Thyroid gland (tissue), 4 donors: ENCODE data around the gene ANKRD11.

Experiments used
- CTCF ChIP-seq, 6 experiments: fragments of 200-600 bp in 3 of 6; fragments of 450-650 bp in 3 of 6; sonication (generic) in 3 of 6; IDR thresholded peaks; one replicate each; pipeline ENCODE4 v1.5.1; 2016 to 2019; ENCODE audit warnings: antibody characterized with exemption in 6 of 6, mild to moderate bottlenecking in 2 of 6, inconsistent platforms in 1 of 6, moderate library complexity in 1 of 6
- POLR2A ChIP-seq, 2 donors: fragments of 450-650 bp; IDR thresholded peaks; one replicate each; pipeline ENCODE4 v1.6.1; 2017; ENCODE audit warnings: antibody characterized with exemption in 2 of 2, mild to moderate bottlenecking in 2 of 2, moderate library complexity in 1 of 2

GRCh38 chr16:89337965-89338364, 152.4 kb downstream of the ANKRD11 start:
- no peak for TF ChIP-seq CTCF (IDR thresholded peaks at IDR 0.05)
- TF ChIP-seq POLR2A (IDR thresholded peaks at IDR 0.05), result no peak
